Cortex of kidney (tissue), 1 donor: ENCODE results near the gene KIF1A.

Experiments used
- DNase-seq: peaks from one replicate; lab custom pipeline; 2025; lab: John Stamatoyannopoulos, UW

Gene KIF1A

GRCh38 chr2:240767341-240767740 lies 52.7 kb downstream of the KIF1A start:
- DNase-seq, result no peak

GRCh38 chr2:240766072-240766471 lies 53.9 kb downstream of the KIF1A start:
- no peak for DNase-seq

- DNase-seq, result no peak
Measured at GRCh38 chr2:240765007-240765406, 55.0 kb downstream of the KIF1A start.

- no peak for DNase-seq
Measured at GRCh38 chr2:240764605-240765004, 55.4 kb downstream of the KIF1A start.

GRCh38 chr2:240762971-240763370 lies 57.0 kb downstream of the KIF1A start:
- no peak for DNase-seq

GRCh38 chr2:240762249-240762648 lies 57.8 kb downstream of the KIF1A start:
- DNase-seq, result no peak

GRCh38 chr2:240760576-240761246 lies 59.3 kb downstream of the KIF1A start:
- DNase-seq, result no peak

- DNase-seq, result no peak
Measured at GRCh38 chr2:240760121-240760520, 59.9 kb downstream of the KIF1A start.

GRCh38 chr2:240759459-240759858 lies 60.6 kb downstream of the KIF1A start:
- no peak for DNase-seq

GRCh38 chr2:240757086-240757614 lies 62.9 kb downstream of the KIF1A start:
- DNase-seq, result no peak

- no peak for DNase-seq
Measured at GRCh38 chr2:240752209-240752608, 67.8 kb downstream of the KIF1A start.

GRCh38 chr2:240750409-240750808 lies 69.6 kb downstream of the KIF1A start:
- DNase-seq, result no peak

- DNase-seq, result no peak
Measured at GRCh38 chr2:240749516-240749915, 70.5 kb downstream of the KIF1A start.

GRCh38 chr2:240747256-240747655 lies 72.8 kb downstream of the KIF1A start:
- DNase-seq, result no peak

- DNase-seq, result no peak
Measured at GRCh38 chr2:240746671-240747070, 73.3 kb downstream of the KIF1A start.

GRCh38 chr2:240745962-240746361 lies 74.1 kb downstream of the KIF1A start:
- no peak for DNase-seq

- DNase-seq, result no peak
Measured at GRCh38 chr2:240745456-240745855, 74.6 kb downstream of the KIF1A start.

- DNase-seq, result no peak
Measured at GRCh38 chr2:240742602-240743095, 77.4 kb downstream of the KIF1A start.

- no peak for DNase-seq
Measured at GRCh38 chr2:240741091-240741490, 78.9 kb downstream of the KIF1A start.

GRCh38 chr2:240739797-240740196 lies 80.2 kb downstream of the KIF1A start:
- no peak for DNase-seq

- no peak for DNase-seq
Measured at GRCh38 chr2:240737958-240738357, 82.1 kb downstream of the KIF1A start.

GRCh38 chr2:240737512-240737911 lies 82.5 kb downstream of the KIF1A start:
- DNase-seq, result no peak

- DNase-seq, result no peak
Measured at GRCh38 chr2:240736281-240737250, 83.5 kb downstream of the KIF1A start.
